GM18519 (cell line): ENCODE data around the gene NFAT5.
"Not testable (repeated sequence)": the region's sequence is repeated elsewhere in the genome, so short reads cannot be mapped to it uniquely, and the experiment has no call there.

Experiments
- ATAC-seq: cut with Tn5 transposase; IDR thresholded peaks from one replicate; pipeline ENCODE4 v1.9.1; 2021; ENCODE audit warnings: mild to moderate bottlenecking, moderate library complexity; ENCODE audit not compliant: unreplicated experiment, low FRiP score

NFAT5 gene

GRCh38 chr16:69726313-69727060 is 160.7 kb downstream of the NFAT5 start, which contains the start of gene NQO1:
Gene NQO1, minus strand, starts transcription at chr16:69726560. Its CDS starts 121 bp downstream, at chr16:69726439.
- peak; percentile 81 for ATAC-seq

GRCh38 chr16:69727916-69728270 is 162.1 kb downstream of the NFAT5 start:
- ATAC-seq = no peak

GRCh38 chr16:69729030-69729429 is 163.3 kb downstream of the NFAT5 start:
- ATAC-seq = not testable (repeated sequence)

- not testable (repeated sequence) for ATAC-seq
Observed at GRCh38 chr16:69731280-69731679, 165.5 kb downstream of the NFAT5 start.

- no peak for ATAC-seq
Observed at GRCh38 chr16:69732101-69732500, 166.3 kb downstream of the NFAT5 start.

- ATAC-seq = no peak
Observed at GRCh38 chr16:69741519-69741918, 175.8 kb downstream of the NFAT5 start.

GRCh38 chr16:69741951-69742904 is 176.5 kb downstream of the NFAT5 start:
- no peak for ATAC-seq

- ATAC-seq = no peak
Observed at GRCh38 chr16:69744363-69745231, 178.8 kb downstream of the NFAT5 start.

- ATAC-seq = no peak
Observed at GRCh38 chr16:69745232-69745612, 179.5 kb downstream of the NFAT5 start.

GRCh38 chr16:69745959-69746358 is 180.2 kb downstream of the NFAT5 start:
- ATAC-seq = no peak

GRCh38 chr16:69747115-69747514 is 181.3 kb downstream of the NFAT5 start:
- ATAC-seq = no peak

GRCh38 chr16:69748694-69749345 is 183.1 kb downstream of the NFAT5 start:
- no peak for ATAC-seq

GRCh38 chr16:69754143-69754468 is 188.3 kb downstream of the NFAT5 start:
- no peak for ATAC-seq
